Peyer's patch (tissue), 4 donors: ENCODE measurements around the gene CRLF1.

ENCODE experiments used
- POLR2A ChIP-seq, 2 donors: fragments of 450-650 bp; IDR thresholded peaks; one replicate each; pipeline ENCODE4 v1.5.1; 2017; ENCODE audit warnings: antibody characterized with exemption in 2 of 2, mild to moderate bottlenecking in 2 of 2, moderate library complexity in 2 of 2
- TF ChIP-seq, protein P1 (sequence below), 6 experiments: fragments of 450-650 bp in 4 of 6; fragments of 200-600 bp in 2 of 6; sonication (generic) in 1 of 6; IDR thresholded peaks; one replicate each; pipeline ENCODE4 v1.5.1; 2017 to 2019; ENCODE audit warnings: antibody characterized with exemption in 6 of 6, mild to moderate bottlenecking in 3 of 6, moderate library complexity in 1 of 6

DNA sequence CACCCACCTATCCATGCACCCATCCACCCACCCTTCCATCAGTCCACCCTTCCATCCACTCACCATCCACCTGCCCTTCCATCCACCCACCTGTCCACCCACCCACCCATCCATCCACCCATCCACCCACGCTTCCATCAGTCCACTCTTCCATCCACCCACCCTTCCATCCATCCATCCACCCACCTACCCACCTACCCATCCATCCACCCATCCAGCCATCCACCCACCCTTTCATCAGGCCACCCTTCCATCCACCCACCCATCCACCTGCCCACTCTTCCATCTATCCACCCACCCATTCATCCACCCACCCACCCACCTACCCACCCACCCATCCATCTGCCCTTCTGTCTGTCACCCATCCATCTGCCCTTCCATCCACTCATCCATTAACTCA is 47.3 kb upstream of the CRLF1 start:
- TF ChIP-seq, protein P1, sequence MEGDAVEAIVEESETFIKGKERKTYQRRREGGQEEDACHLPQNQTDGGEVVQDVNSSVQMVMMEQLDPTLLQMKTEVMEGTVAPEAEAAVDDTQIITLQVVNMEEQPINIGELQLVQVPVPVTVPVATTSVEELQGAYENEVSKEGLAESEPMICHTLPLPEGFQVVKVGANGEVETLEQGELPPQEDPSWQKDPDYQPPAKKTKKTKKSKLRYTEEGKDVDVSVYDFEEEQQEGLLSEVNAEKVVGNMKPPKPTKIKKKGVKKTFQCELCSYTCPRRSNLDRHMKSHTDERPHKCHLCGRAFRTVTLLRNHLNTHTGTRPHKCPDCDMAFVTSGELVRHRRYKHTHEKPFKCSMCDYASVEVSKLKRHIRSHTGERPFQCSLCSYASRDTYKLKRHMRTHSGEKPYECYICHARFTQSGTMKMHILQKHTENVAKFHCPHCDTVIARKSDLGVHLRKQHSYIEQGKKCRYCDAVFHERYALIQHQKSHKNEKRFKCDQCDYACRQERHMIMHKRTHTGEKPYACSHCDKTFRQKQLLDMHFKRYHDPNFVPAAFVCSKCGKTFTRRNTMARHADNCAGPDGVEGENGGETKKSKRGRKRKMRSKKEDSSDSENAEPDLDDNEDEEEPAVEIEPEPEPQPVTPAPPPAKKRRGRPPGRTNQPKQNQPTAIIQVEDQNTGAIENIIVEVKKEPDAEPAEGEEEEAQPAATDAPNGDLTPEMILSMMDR (IDR thresholded peaks at IDR 0.05): no peak
- TF ChIP-seq POLR2A (IDR thresholded peaks at IDR 0.05): no peak
